CD14-positive monocyte (primary cell): Measurements from ENCODE around the gene MUC5B. TPM values are rescaled to one million over a fixed set of nuclear protein-coding genes. Genes with fewer than 3 reads are reported as not detected.

ENCODE experiments used
- DNase-seq, 3 donors: peaks; one replicate each; pipeline ENCODE4 v3.0.0-alpha.2; 2011 to 2022
- H2AFZ ChIP-seq: 2 replicates; pipeline ENCODE4 v1.6.0; 2012; ENCODE audit warnings: mild to moderate bottlenecking, low read depth, low read length, inconsistent platforms; ENCODE audit not compliant: insufficient read depth, poor library complexity, severe bottlenecking
- H3K27ac ChIP-seq, 2 donors: 1 replicate in 1 of 2; 2 replicates in 1 of 2; pipeline ENCODE4 v1.5.1; 2012 to 2013; ENCODE audit warnings: low read length in 2 of 2, control low read depth in 1 of 2, inconsistent platforms in 1 of 2, low read depth in 1 of 2, mild to moderate bottlenecking in 1 of 2
- H3K27me3 ChIP-seq, 2 donors: one replicate each; pipeline versions ENCODE4 v1.6.0 to v1.6.1; 2011 to 2013; ENCODE audit warnings: low read length in 2 of 2; ENCODE audit not compliant: control insufficient read depth in 2 of 2, insufficient read depth in 2 of 2
- H3K36me3 ChIP-seq, 2 donors: replicated peaks in 1 of 2; 1 replicate in 1 of 2; 2 replicates in 1 of 2; pipeline versions ENCODE4 v1.5.1 to v1.6.1; 2012 to 2013; ENCODE audit warnings: low read length in 2 of 2, control low read depth in 1 of 2, inconsistent platforms in 1 of 2, mild to moderate bottlenecking in 1 of 2; ENCODE audit not compliant: insufficient read depth in 2 of 2, control insufficient read depth in 1 of 2
- H3K4me1 ChIP-seq, 2 donors: 1 replicate in 1 of 2; 2 replicates in 1 of 2; pipeline versions ENCODE4 v1.5.1 to v1.6.1; 2012 to 2013; ENCODE audit warnings: low read length in 2 of 2, control low read depth in 1 of 2, inconsistent platforms in 1 of 2, mild to moderate bottlenecking in 1 of 2, moderate library complexity in 1 of 2; ENCODE audit not compliant: insufficient read depth in 2 of 2, control insufficient read depth in 1 of 2
- H3K4me2 ChIP-seq: replicated peaks from 2 replicates; pipeline ENCODE3; 2012; ENCODE audit warnings: low read length, moderate library complexity, mild to moderate bottlenecking; ENCODE audit not compliant: poor library complexity, severe bottlenecking; ENCODE audit errors: extremely low read depth
- H3K4me3 ChIP-seq, 3 experiments: fragments of 200-600 bp in 1 of 3; sonication (generic) in 1 of 3; replicated peaks in 1 of 3; 1 replicate in 2 of 3; 2 replicates in 1 of 3; pipeline ENCODE4 v1.5.1; 2011 to 2013; ENCODE audit warnings: low read length in 3 of 3, mild to moderate bottlenecking in 3 of 3, control low read depth in 2 of 3, low read depth in 2 of 3, inconsistent platforms in 1 of 3, moderate library complexity in 1 of 3
- H3K79me2 ChIP-seq: 2 replicates; pipeline ENCODE4 v1.6.0; 2012; ENCODE audit warnings: mild to moderate bottlenecking, control low read depth, inconsistent platforms, low read length, moderate library complexity; ENCODE audit not compliant: insufficient read depth
- H3K9ac ChIP-seq: 2 replicates; pipeline ENCODE4 v1.6.0; 2017; ENCODE audit warnings: low read length, mild to moderate bottlenecking; ENCODE audit not compliant: insufficient read depth, poor library complexity, severe bottlenecking
- H3K9me3 ChIP-seq, 2 donors: replicated peaks in 1 of 2; 1 replicate in 1 of 2; 2 replicates in 1 of 2; pipeline versions ENCODE4 v1.5.1 to v1.6.1; 2012 to 2013; ENCODE audit warnings: low read length in 2 of 2, control low read depth in 1 of 2; ENCODE audit not compliant: control insufficient read depth in 1 of 2, insufficient read depth in 1 of 2
- H4K20me1 ChIP-seq: 2 replicates; pipeline ENCODE4 v1.6.0; 2012; ENCODE audit warnings: mild to moderate bottlenecking, low read length, control low read depth, moderate library complexity; ENCODE audit not compliant: insufficient read depth
- H3K27ac Mint-ChIP-seq, 7 donors: one replicate each; pipeline ENCODE4 v1.8.0; 2020; ENCODE audit warnings: mild to moderate bottlenecking in 7 of 7, mixed read lengths in 7 of 7, moderate library complexity in 6 of 7, inconsistent platforms in 2 of 7
- H3K27me3 Mint-ChIP-seq, 3 donors: one replicate each; pipeline ENCODE4 v1.8.0; 2021 to 2022; ENCODE audit warnings: low read depth in 3 of 3, mild to moderate bottlenecking in 3 of 3, mixed read lengths in 3 of 3, moderate library complexity in 3 of 3, inconsistent platforms in 1 of 3
- H3K36me3 Mint-ChIP-seq, 2 donors: one replicate each; pipeline ENCODE4 v1.8.0; 2020; ENCODE audit warnings: mixed read lengths in 2 of 2, inconsistent platforms in 1 of 2, mild to moderate bottlenecking in 1 of 2
- H3K4me1 Mint-ChIP-seq: one replicate; pipeline ENCODE4 v1.8.0; 2020; ENCODE audit warnings: mild to moderate bottlenecking, mixed read lengths
- H3K4me3 Mint-ChIP-seq, 2 donors: one replicate each; pipeline ENCODE4 v1.8.0; 2020; ENCODE audit warnings: mild to moderate bottlenecking in 2 of 2, mixed read lengths in 2 of 2, moderate library complexity in 1 of 2
- H3K9me3 Mint-ChIP-seq, 7 donors: one replicate each; pipeline ENCODE4 v1.8.0; 2020 to 2022; ENCODE audit warnings: mixed read lengths in 7 of 7, mild to moderate bottlenecking in 6 of 7, moderate library complexity in 6 of 7, inconsistent platforms in 2 of 7
- CTCF ChIP-seq: fragments of 200-600 bp; IDR thresholded peaks from one replicate; pipeline ENCODE4 v1.8.0; 2022; ENCODE audit warnings: antibody characterized with exemption, mild to moderate bottlenecking
- WGBS: methylation state at CpG from one replicate; pipeline ENCODE4 v1.1.5; 2013; ENCODE audit warnings: missing lambda C conversion rate; ENCODE audit not compliant: insufficient coverage; 5-methylcytosine and 5-hydroxymethylcytosine counted together
- intact Hi-C, 2 donors: fragments of 100-400 bp; cut with micrococcal nuclease; formaldehyde crosslinking; loops; one replicate each; pipeline versions ENCODE4 v1.15.0 to v1.15.1; 2023
- polyA plus RNA-seq, 3 donors: library from polyadenylated mRNA; depleted of rRNA in 1 of 3; unstranded in 2 of 3; stranded (reverse) in 1 of 3; fragments of 300-500 nt in 2 of 3; fragments of >200 nt in 1 of 3; fragmentation: Illumina TruSeq in 2 of 3; gene quantifications; 1 replicate in 2 of 3; 2 replicates in 1 of 3; pipeline ENCODE4 v1.2.3, GENCODE V29; 2012 to 2021

MUC5B gene
- polyA plus RNA-seq, 3 donors: not detected

GRCh38 chr11:1240771-1241170 is 17.9 kb downstream of the MUC5B start:
- Histone ChIP-seq H3K79me2 (no peaks in the 10 kb centered on the region), H3K36me3 (no peaks in the 10 kb centered on the region), H3K4me3 (no peak overlapping the region), H3K27me3 (no peaks in the 10 kb centered on the region), H3K27ac (no peak overlapping the region), H3K4me1 (no peaks in the 10 kb centered on the region), H3K9ac (no peak overlapping the region), H3K4me2 (no peak overlapping the region), H2AFZ (no peak overlapping the region), H3K9me3 (peaks cover 11 to 40% of the 10 kb centered on the region in 2 donors), H4K20me1 (no peaks in the 10 kb centered on the region)
- H3K27ac Mint-ChIP-seq: no peak overlapping the region
- 97% methylated on average over 25 of the region's 25 CpGs for whole genome bisulfite sequencing
- intact Hi-C loops: no loop called here
- TF ChIP-seq CTCF: no peak
- H3K4me3 Mint-ChIP-seq: no peak overlapping the region
- H3K9me3 Mint-ChIP-seq: peaks cover 27 to 34% (median 30%) of the 10 kb centered on the region in 7 donors
- H3K27me3 Mint-ChIP-seq: peaks cover 0 to 5% (median 4%) of the 10 kb centered on the region in 3 donors
- DNase-seq: no peak
- H3K4me1 Mint-ChIP-seq: no peaks in the 10 kb centered on the region
- H3K36me3 Mint-ChIP-seq: no peaks in the 10 kb centered on the region

GRCh38 chr11:1241706-1242105 is 18.8 kb downstream of the MUC5B start:
- Mint-ChIP-seq H3K9me3 (peaks cover 36 to 42% (median 38%) of the 10 kb centered on the region in 7 donors), H3K4me1 (no peaks in the 10 kb centered on the region), H3K27ac (no peak overlapping the region), H3K27me3 (peaks cover 0 to 5% (median 4%) of the 10 kb centered on the region in 3 donors), H3K36me3 (no peaks in the 10 kb centered on the region), H3K4me3 (no peak overlapping the region)
- no peak overlapping the region for H3K4me2 ChIP-seq
- H3K36me3 ChIP-seq: no peaks in the 10 kb centered on the region
- H3K27me3 ChIP-seq: no peaks in the 10 kb centered on the region
- no peak for DNase-seq
- no peaks in the 10 kb centered on the region for H3K79me2 ChIP-seq
- H3K9me3 ChIP-seq: peaks cover 15 to 48% of the 10 kb centered on the region in 2 donors
- H3K27ac ChIP-seq: no peak overlapping the region
- 97% methylated on average over 19 of the region's 20 CpGs for WGBS
- no peak overlapping the region for H3K9ac ChIP-seq
- H3K4me1 ChIP-seq: no peaks in the 10 kb centered on the region
- no peak for TF ChIP-seq CTCF
- H2AFZ ChIP-seq: no peak overlapping the region
- H3K4me3 ChIP-seq: no peak overlapping the region
- intact Hi-C loops: no loop called here
- no peaks in the 10 kb centered on the region for H4K20me1 ChIP-seq
